H1 (cell line): Measurements from ENCODE around the gene NPFFR1. TPM values are rescaled to one million over a fixed set of nuclear protein-coding genes. Genes with fewer than 3 reads are reported as not detected.

ENCODE experiments used
- CBX5 ChIP-seq: fragments of 300-800, 300-1000 bp; sonication (generic); IDR thresholded peaks from 2 replicates; pipeline ENCODE4 v1.7.1; 2016; ENCODE audit warnings: antibody characterized with exemption, low read length, low read depth
- RAD21 ChIP-seq, 2 experiments: IDR thresholded peaks in 1 of 2; conservative IDR thresholded peaks in 1 of 2; 2 replicates each; pipeline ENCODE4 v1.6.1; 2011; ENCODE audit warnings: low read depth in 2 of 2, low read length in 2 of 2, improper control_type of control experiment in 1 of 2, inconsistent platforms in 1 of 2, mild to moderate bottlenecking in 1 of 2, moderate library complexity in 1 of 2
- polyA plus RNA-seq, 7 experiments: library from polyadenylated mRNA; depleted of rRNA in 3 of 7; stranded (reverse) in 5 of 7; unstranded in 2 of 7; fragments of >200 nt in 5 of 7; fragments of 200-250 nt in 2 of 7; gene quantifications; 1 replicate in 5 of 7; 2 replicates in 1 of 7; 4 replicates in 1 of 7; pipeline versions ENCODE4 v1.2.1 to v1.2.3, GENCODE V29; 2011 to 2013; ENCODE audit warnings: missing spikeins in 2 of 7, mixed read lengths in 2 of 7
- total RNA-seq: library from RNA; stranded (reverse); fragmentation: NEBNext Ultra II Directional; extraction: Animal tissue kit (Norgen Biotek cat#: 25700); gene quantifications from 2 replicates; pipeline ENCODE4 v1.2.1, GENCODE V29; 2021

Gene NPFFR1
- total and polyA plus RNA-seq, 2 of the 8 experiments (the other 6 are each of a cell fraction or from before 2014, with no cell fraction given), result 0.02 to 0.06 TPM

GRCh38 chr10:70331486-70332268 is 47.9 kb upstream of the NPFFR1 start (continued):
- TF ChIP-seq RAD21 (IDR thresholded peaks at IDR 0.05 in 1 of 2, conservative IDR thresholded peaks at IDR 0.05 in 1 of 2; ENCODE audit: low read depth in 2 of 2, low read length in 2 of 2) (peak; percentile 57 to 76), CBX5 (no peak)
- TF ChIP-seq, all 59 proteins: peak for 4
